GM23338 (cell line): ENCODE results near the gene WWOX. TPM values are rescaled to one million over a fixed set of nuclear protein-coding genes. Genes with fewer than 3 reads are reported as not detected.

Experiments
- ATAC-seq: fragments of 200-7000 bp; cut with Tn5 transposase; 3 replicates; pipeline ENCODE4 v1.9.1; 2020
- DNase-seq: peaks from one replicate; pipeline ENCODE4 v3.0.0-alpha.2; 2015; ENCODE audit warnings: low spot score
- H2AFZ ChIP-seq: fragments of 200-600 bp; sonication (generic); 2 replicates; pipeline ENCODE4 v1.8.0; 2016; ENCODE audit warnings: antibody characterized with exemption, mild to moderate bottlenecking, moderate library complexity
- H3F3A ChIP-seq: fragments of 200-600 bp; sonication (generic); replicated peaks from 2 replicates; pipeline ENCODE4 v1.8.0; 2017; ENCODE audit warnings: antibody characterized with exemption, mixed run types, low read depth
- H3K27ac ChIP-seq: fragments of 200-600 bp; sonication (generic); 2 replicates; pipeline ENCODE4 v1.6.1; 2016; ENCODE audit warnings: low read depth
- H3K27me3 ChIP-seq: fragments of 200-600 bp; sonication (generic); 2 replicates; pipeline ENCODE4 v1.8.0; 2016; ENCODE audit warnings: mild to moderate bottlenecking, mixed run types, moderate library complexity; ENCODE audit not compliant: insufficient read depth
- H3K36me3 ChIP-seq: fragments of 200-600 bp; sonication (generic); 2 replicates; pipeline ENCODE4 v1.8.0; 2016; ENCODE audit warnings: mild to moderate bottlenecking; ENCODE audit not compliant: insufficient read depth
- H3K4me1 ChIP-seq: fragments of 200-600 bp; sonication (generic); 2 replicates; pipeline ENCODE4 v1.8.0; 2016; ENCODE audit warnings: mild to moderate bottlenecking, moderate library complexity; ENCODE audit not compliant: insufficient read depth
- H3K4me2 ChIP-seq: fragments of 200-600 bp; sonication (generic); 2 replicates; pipeline ENCODE4 v1.7.1; 2017; ENCODE audit warnings: mixed run types
- H3K4me3 ChIP-seq: fragments of 200-600 bp; sonication (generic); 2 replicates; pipeline ENCODE4 v1.6.1; 2016; ENCODE audit warnings: mixed run types
- H3K79me2 ChIP-seq: fragments of 200-600 bp; sonication (generic); replicated peaks from 2 replicates; pipeline ENCODE4 v1.8.0; 2017; ENCODE audit warnings: mild to moderate bottlenecking; ENCODE audit not compliant: insufficient read depth
- H3K9me2 ChIP-seq: fragments of 200-600 bp; sonication (generic); 2 replicates; pipeline ENCODE4 v1.8.0; 2017; ENCODE audit not compliant: insufficient read depth
- H4K20me1 ChIP-seq: fragments of 200-600 bp; sonication (generic); replicated peaks from 2 replicates; pipeline ENCODE4 v1.8.0; 2017; ENCODE audit warnings: mild to moderate bottlenecking; ENCODE audit not compliant: insufficient read depth
- H3K27ac Mint-ChIP-seq: 2 replicates; pipeline ENCODE4 v1.8.0; 2020; ENCODE audit warnings: inconsistent platforms, mild to moderate bottlenecking, moderate library complexity, mixed read lengths
- H3K27me3 Mint-ChIP-seq: 3 replicates; pipeline ENCODE4 v1.8.0; 2022; ENCODE audit warnings: low read depth, mild to moderate bottlenecking, moderate library complexity, mixed read lengths, inconsistent platforms; ENCODE audit not compliant: insufficient read depth, poor library complexity
- H3K36me3 Mint-ChIP-seq: 3 replicates; pipeline ENCODE4 v1.8.0; 2021; ENCODE audit warnings: low read depth, mild to moderate bottlenecking, inconsistent platforms, moderate library complexity, mixed read lengths
- H3K4me1 Mint-ChIP-seq: 3 replicates; pipeline ENCODE4 v1.8.0; 2020; ENCODE audit warnings: mild to moderate bottlenecking, inconsistent platforms, mixed read lengths
- H3K4me3 Mint-ChIP-seq: 3 replicates; pipeline ENCODE4 v1.8.0; 2021; ENCODE audit warnings: moderate library complexity, mild to moderate bottlenecking, inconsistent platforms, mixed read lengths
- H3K9me3 Mint-ChIP-seq: 3 replicates; pipeline ENCODE4 v1.8.0; 2020; ENCODE audit warnings: moderate library complexity, mild to moderate bottlenecking, inconsistent platforms, mixed read lengths
- CREB1 ChIP-seq: fragments of 250-450 bp; sonication (Bioruptor Pico); IDR thresholded peaks from 2 replicates; pipeline ENCODE4 v1.5.0; 2020; ENCODE audit warnings: low read depth, mild to moderate bottlenecking, moderate library complexity
- CTCF ChIP-seq, 2 experiments: fragments of 200-600 bp in 1 of 2; sonication (generic) in 1 of 2; conservative IDR thresholded peaks; 2 replicates each; pipeline versions ENCODE4 v1.5.1 to v1.6.1; 2016 to 2017; ENCODE audit warnings: antibody characterized with exemption in 2 of 2, low read depth in 2 of 2, mild to moderate bottlenecking in 2 of 2, moderate library complexity in 1 of 2
- ETS1 ChIP-seq: IDR thresholded peaks from 2 replicates; pipeline ENCODE4 v1.6.1; 2016; ENCODE audit warnings: antibody characterized with exemption
- EZH2 ChIP-seq: fragments of 200-600 bp; sonication (generic); IDR thresholded peaks from one replicate; pipeline ENCODE4 v1.8.0; 2017; ENCODE audit warnings: antibody characterized with exemption, mild to moderate bottlenecking, low read depth; ENCODE audit not compliant: unreplicated experiment
- EZH2phosphoT487 ChIP-seq: fragments of 200-600 bp; sonication (generic); IDR thresholded peaks from one replicate; pipeline ENCODE4 v1.8.1; 2018; ENCODE audit warnings: antibody characterized with exemption; ENCODE audit not compliant: unreplicated experiment
- JUNB ChIP-seq: IDR thresholded peaks from one replicate; pipeline ENCODE4 v1.6.1; 2016; ENCODE audit warnings: antibody characterized with exemption; ENCODE audit not compliant: unreplicated experiment
- NANOG ChIP-seq: IDR thresholded peaks from 2 replicates; pipeline ENCODE4 v1.6.1; 2016; ENCODE audit warnings: antibody characterized with exemption, borderline replicate concordance
- REST ChIP-seq: IDR thresholded peaks from one replicate; pipeline ENCODE4 v1.6.1; 2018; ENCODE audit warnings: antibody characterized with exemption; ENCODE audit not compliant: unreplicated experiment
- STAT1 ChIP-seq: IDR thresholded peaks from one replicate; pipeline ENCODE4 v1.6.1; 2016; ENCODE audit warnings: antibody characterized with exemption; ENCODE audit not compliant: unreplicated experiment
- ZNF114 ChIP-seq: fragments of 250-450 bp; sonication (Bioruptor Pico); IDR thresholded peaks from 2 replicates; pipeline ENCODE4 v1.5.0; 2020; ENCODE audit warnings: mild to moderate bottlenecking, moderate library complexity
- ZNF331 ChIP-seq: fragments of 250-450 bp; sonication (Bioruptor Pico); IDR thresholded peaks from 2 replicates; pipeline ENCODE4 v1.5.0; 2020; ENCODE audit warnings: low read depth, mild to moderate bottlenecking, moderate library complexity
- ZNF462 ChIP-seq: fragments of 250-450 bp; sonication (Bioruptor Pico); IDR thresholded peaks from 2 replicates; pipeline ENCODE4 v1.5.0; 2020; ENCODE audit warnings: mild to moderate bottlenecking, moderate library complexity
- polyA plus RNA-seq: library from polyadenylated mRNA; unstranded; fragments of >200 nt; fragmentation: Nextera tagmentation; extraction: Ambion mirVana; gene quantifications from 2 replicates; pipeline ENCODE4 v1.2.1, GENCODE V29; 2016
- total RNA-seq: library from RNA; depleted of rRNA; stranded (reverse); fragments of >200 nt; shearing (Covaris generic); gene quantifications from 2 replicates; pipeline ENCODE4 v1.2.3, GENCODE V29; 2014

WWOX gene
- total and polyA plus RNA-seq, 2 experiments from 2014 or later, result 10.0 to 19.3 TPM

- H3K4me1 ChIP-seq, result peaks cover 16% of the 10 kb centered on the region
- H3K36me3 Mint-ChIP-seq, result no peaks in the 10 kb centered on the region; the same call in 2 of the 3 replicates
- peaks cover 4% of the 10 kb centered on the region; the same call in 2 of the 3 replicates for H3K9me3 Mint-ChIP-seq
- H3K36me3 ChIP-seq, result no peaks in the 10 kb centered on the region
- H3K4me3 Mint-ChIP-seq, result no peak overlapping the region
- no peaks in the 10 kb centered on the region for H3K79me2 ChIP-seq
- H3F3A ChIP-seq, result no peaks in the 10 kb centered on the region; the same call in 1 of the 2 replicates
- H3K9me2 ChIP-seq, result no peaks in the 10 kb centered on the region
- no peak overlapping the region for H3K4me2 ChIP-seq
- H3K27me3 Mint-ChIP-seq, result peaks cover 8% of the 10 kb centered on the region
- H3K27me3 ChIP-seq, result no peaks in the 10 kb centered on the region
- no peak overlapping the region for H3K27ac ChIP-seq
- H2AFZ ChIP-seq, result no peak overlapping the region
- no peak for DNase-seq
- no peak overlapping the region for H3K27ac Mint-ChIP-seq
- no peak overlapping the region for H3K4me3 ChIP-seq
- TF ChIP-seq ZNF114 (CRISPR knock-in tag) (no peak), EZH2 (no peak), STAT1 (no peak), ZNF331 (no peak), NANOG (no peak), REST (no peak), EZH2phosphoT487 (no peak), ETS1 (no peak), JUNB (no peak), CTCF (conservative IDR thresholded peaks at IDR 0.05; ENCODE audit: low read depth in 2 of 2) (no peak), ZNF462 (no peak), CREB1 (no peak)
- peaks cover 20% of the 10 kb centered on the region for H3K4me1 Mint-ChIP-seq
- no peaks in the 10 kb centered on the region for H4K20me1 ChIP-seq
- ATAC-seq, result no peak
These were observed 1091.1 kb downstream of the WWOX start for GRCh38 chr16:79190542-79190941.
